PFSK-1 (cell line): ENCODE results near the gene C1orf21.

Experiments used
- POLR2AphosphoS5 ChIP-seq: IDR thresholded peaks from 2 replicates; pipeline ENCODE4 v1.6.1; 2012; ENCODE audit warnings: low read depth, mild to moderate bottlenecking, control low read depth, low read length, moderate library complexity
- SIN3A ChIP-seq: IDR thresholded peaks from 2 replicates; pipeline ENCODE4 v1.6.1; 2012; ENCODE audit warnings: mild to moderate bottlenecking, low read length, moderate library complexity, borderline replicate concordance; ENCODE audit not compliant: insufficient read depth

- TF ChIP-seq SIN3A (no peak), POLR2AphosphoS5 (no peak)
Measured at GRCh38 chr1:184416946-184417345, 30.1 kb downstream of the C1orf21 start.
